ENCODE data around the gene TRAF2.

TRAF2 gene

DNA sequence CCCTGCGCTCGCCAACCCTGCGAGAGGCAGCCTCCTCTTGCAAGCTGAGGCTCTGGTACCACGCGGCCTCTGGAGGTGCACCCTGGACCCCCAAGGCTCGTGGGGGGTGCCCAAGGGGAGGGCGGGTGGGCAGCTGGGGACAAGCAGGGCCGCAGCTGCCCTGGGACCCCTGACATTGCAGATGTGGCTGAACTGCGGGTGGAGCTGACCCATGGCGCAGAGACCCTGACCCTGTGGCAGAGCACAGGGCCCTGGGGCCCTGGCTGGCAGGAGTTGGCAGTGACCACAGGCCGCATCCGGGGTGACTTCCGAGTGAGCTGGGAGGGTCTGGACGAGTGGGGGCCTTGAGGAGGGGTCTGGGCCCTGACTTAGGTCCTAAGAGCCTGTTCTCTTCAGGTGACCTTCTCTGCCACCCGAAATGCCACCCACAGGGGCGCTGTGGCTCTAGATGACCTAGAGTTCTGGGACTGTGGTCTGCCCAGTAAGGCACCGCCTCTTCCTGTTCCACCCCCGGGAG is 32.7 kb upstream of the TRAF2 start:
- Histone ChIP-seq H3K9ac (ENCODE audit: low read length) (no peak overlapping the region), H3K4me1 (ENCODE audit: low read length) (0 out of 2 replicates have a peak, but pooled peaks cover 6% of the 10 kb centered on the region)

DNA sequence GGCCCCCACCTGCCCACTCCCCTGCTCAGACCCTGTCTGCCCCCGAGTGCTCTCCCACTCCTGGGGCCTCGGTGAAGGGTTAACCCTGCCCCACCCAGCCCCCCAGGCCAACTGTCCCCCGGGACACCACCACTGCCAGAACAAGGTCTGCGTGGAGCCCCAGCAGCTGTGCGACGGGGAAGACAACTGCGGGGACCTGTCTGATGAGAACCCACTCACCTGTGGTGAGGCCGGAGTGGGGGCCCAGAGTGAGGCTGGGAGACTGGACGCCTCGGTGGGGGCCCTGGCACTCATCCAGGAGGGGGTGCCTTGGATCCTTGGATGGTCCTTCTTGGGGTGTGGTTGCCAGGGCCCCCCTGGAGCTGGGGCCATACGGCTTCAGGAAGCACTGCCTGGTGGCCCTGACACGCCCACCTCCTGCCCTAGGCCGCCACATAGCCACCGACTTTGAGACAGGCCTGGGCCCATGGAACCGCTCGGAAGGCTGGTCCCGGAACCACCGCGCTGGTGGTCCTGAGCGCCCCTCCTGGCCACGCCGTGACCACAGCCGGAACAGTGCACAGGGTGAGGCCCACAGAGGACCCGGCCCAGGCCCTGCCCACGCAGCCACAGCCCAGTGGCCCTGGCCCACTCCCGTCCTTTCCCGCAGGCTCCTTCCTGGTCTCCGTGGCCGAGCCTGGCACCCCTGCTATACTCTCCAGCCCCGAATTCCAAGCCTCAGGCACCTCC is 32.0 kb upstream of the TRAF2 start:
- no peaks in the 10 kb centered on the region for H3K9me3 ChIP-seq (replicated peaks; ENCODE audit: insufficient read depth, low read length)
- H3K4me1 ChIP-seq (ENCODE audit: low read length), result 0 out of 2 replicates have a peak, but pooled peaks cover 6% of the 10 kb centered on the region
- no peak for DNase-seq
- no peak overlapping the region for H3K4me3 ChIP-seq (ENCODE audit: low read length)
- no peaks in the 10 kb centered on the region for H3K9me2 ChIP-seq (replicated peaks; ENCODE audit: insufficient read depth, low read length)
- peaks cover 7% of the 10 kb centered on the region; the same call in 1 of the 2 replicates for H3K79me2 ChIP-seq (ENCODE audit: low read length)
- H3K27me3 ChIP-seq (replicated peaks; ENCODE audit: insufficient read depth, low read length), result no peaks in the 10 kb centered on the region
- no peak overlapping the region for H3K4me2 ChIP-seq (ENCODE audit: low read depth, low read length)
- no peak overlapping the region for H2AFZ ChIP-seq (ENCODE audit: low read length)
- H3K9ac ChIP-seq (ENCODE audit: low read length), result no peak overlapping the region
- H4K20me1 ChIP-seq (ENCODE audit: insufficient read depth, low read length), result no peaks in the 10 kb centered on the region
- TF ChIP-seq EZH2phosphoT487 (IDR thresholded peaks at IDR 0.05; ENCODE audit: low read length) (no peak), EZH2 (optimal IDR thresholded peaks at IDR 0.05; ENCODE audit: low read depth, low read length) (no peak)
- TF ChIP-seq, protein P1, sequence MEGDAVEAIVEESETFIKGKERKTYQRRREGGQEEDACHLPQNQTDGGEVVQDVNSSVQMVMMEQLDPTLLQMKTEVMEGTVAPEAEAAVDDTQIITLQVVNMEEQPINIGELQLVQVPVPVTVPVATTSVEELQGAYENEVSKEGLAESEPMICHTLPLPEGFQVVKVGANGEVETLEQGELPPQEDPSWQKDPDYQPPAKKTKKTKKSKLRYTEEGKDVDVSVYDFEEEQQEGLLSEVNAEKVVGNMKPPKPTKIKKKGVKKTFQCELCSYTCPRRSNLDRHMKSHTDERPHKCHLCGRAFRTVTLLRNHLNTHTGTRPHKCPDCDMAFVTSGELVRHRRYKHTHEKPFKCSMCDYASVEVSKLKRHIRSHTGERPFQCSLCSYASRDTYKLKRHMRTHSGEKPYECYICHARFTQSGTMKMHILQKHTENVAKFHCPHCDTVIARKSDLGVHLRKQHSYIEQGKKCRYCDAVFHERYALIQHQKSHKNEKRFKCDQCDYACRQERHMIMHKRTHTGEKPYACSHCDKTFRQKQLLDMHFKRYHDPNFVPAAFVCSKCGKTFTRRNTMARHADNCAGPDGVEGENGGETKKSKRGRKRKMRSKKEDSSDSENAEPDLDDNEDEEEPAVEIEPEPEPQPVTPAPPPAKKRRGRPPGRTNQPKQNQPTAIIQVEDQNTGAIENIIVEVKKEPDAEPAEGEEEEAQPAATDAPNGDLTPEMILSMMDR (IDR thresholded peaks at IDR 0.05; ENCODE audit: low read length), result no peak
- no peak overlapping the region for H3K27ac ChIP-seq (ENCODE audit: low read length)
- no peaks in the 10 kb centered on the region for H3F3A ChIP-seq (ENCODE audit: insufficient read depth, low read length)
- no peaks in the 10 kb centered on the region for H3K36me3 ChIP-seq (replicated peaks; ENCODE audit: insufficient read depth, low read length)

More for the DNA sequence above, 32.7 kb upstream of the TRAF2 start:
- Histone ChIP-seq H3K4me2 (ENCODE audit: low read depth, low read length) (no peak overlapping the region), H3K9me3 (replicated peaks; ENCODE audit: insufficient read depth, low read length) (no peaks in the 10 kb centered on the region), H3F3A (ENCODE audit: insufficient read depth, low read length) (0 out of 2 replicates have a peak, but pooled peaks cover under 1% of the 10 kb centered on the region), H3K9me2 (replicated peaks; ENCODE audit: insufficient read depth, low read length) (no peaks in the 10 kb centered on the region), H2AFZ (ENCODE audit: low read length) (no peak overlapping the region), H3K36me3 (replicated peaks; ENCODE audit: insufficient read depth, low read length) (no peaks in the 10 kb centered on the region), H4K20me1 (ENCODE audit: insufficient read depth, low read length) (no peaks in the 10 kb centered on the region), H3K4me3 (ENCODE audit: low read length) (no peak overlapping the region), H3K27me3 (replicated peaks; ENCODE audit: insufficient read depth, low read length) (no peaks in the 10 kb centered on the region), H3K79me2 (ENCODE audit: low read length) (peaks cover 7% of the 10 kb centered on the region; the same call in 1 of the 2 replicates), H3K27ac (ENCODE audit: low read length) (no peak overlapping the region)
- DNase-seq, result no peak
- TF ChIP-seq EZH2phosphoT487 (IDR thresholded peaks at IDR 0.05; ENCODE audit: low read length) (no peak), EZH2 (optimal IDR thresholded peaks at IDR 0.05; ENCODE audit: low read depth, low read length) (no peak)
- TF ChIP-seq, protein P1 (IDR thresholded peaks at IDR 0.05; ENCODE audit: low read length), result peak; percentile 16; the same call in 1 of the 2 replicates

DNA sequence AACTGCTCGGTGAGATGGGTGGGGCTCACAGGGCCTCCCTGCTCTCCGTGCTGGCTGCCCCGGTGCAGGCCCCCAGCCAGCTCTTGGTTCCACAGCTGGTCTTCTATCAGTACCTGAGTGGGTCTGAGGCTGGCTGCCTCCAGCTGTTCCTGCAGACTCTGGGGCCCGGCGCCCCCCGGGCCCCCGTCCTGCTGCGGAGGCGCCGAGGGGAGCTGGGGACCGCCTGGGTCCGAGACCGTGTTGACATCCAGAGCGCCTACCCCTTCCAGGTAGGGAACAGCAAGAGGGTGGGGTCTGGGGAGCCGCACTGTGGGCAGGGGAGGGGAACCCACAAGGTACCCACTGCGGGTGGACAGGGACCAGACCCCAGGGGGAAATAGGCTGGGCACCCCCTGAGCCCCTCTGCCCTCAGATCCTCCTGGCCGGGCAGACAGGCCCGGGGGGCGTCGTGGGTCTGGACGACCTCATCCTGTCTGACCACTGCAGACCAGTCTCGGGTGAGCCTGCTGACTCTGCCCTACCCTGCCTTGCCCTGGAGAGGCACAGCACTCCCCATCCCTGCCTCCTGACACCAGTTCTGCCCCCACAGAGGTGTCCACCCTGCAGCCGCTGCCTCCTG is 31.4 kb upstream of the TRAF2 start:
- H3K79me2 ChIP-seq (ENCODE audit: low read length), result peaks cover 4% of the 10 kb centered on the region; the same call in 1 of the 2 replicates
- H3K4me2 ChIP-seq (ENCODE audit: low read depth, low read length), result no peak overlapping the region
- no peak overlapping the region for H3K9ac ChIP-seq (ENCODE audit: low read length)
- 0 out of 2 replicates have a peak, but pooled peaks cover 3% of the 10 kb centered on the region for H3K4me1 ChIP-seq (ENCODE audit: low read length)
- H3K9me2 ChIP-seq (replicated peaks; ENCODE audit: insufficient read depth, low read length), result no peaks in the 10 kb centered on the region
- H3K36me3 ChIP-seq (replicated peaks; ENCODE audit: insufficient read depth, low read length), result no peaks in the 10 kb centered on the region
- H3K4me3 ChIP-seq (ENCODE audit: low read length), result no peak overlapping the region
- TF ChIP-seq EZH2phosphoT487 (IDR thresholded peaks at IDR 0.05; ENCODE audit: low read length) (no peak), EZH2 (optimal IDR thresholded peaks at IDR 0.05; ENCODE audit: low read depth, low read length) (no peak)
- TF ChIP-seq, protein P1 (IDR thresholded peaks at IDR 0.05; ENCODE audit: low read length), result no peak
- H2AFZ ChIP-seq (ENCODE audit: low read length), result no peak overlapping the region
- no peak for DNase-seq
- no peaks in the 10 kb centered on the region for H3F3A ChIP-seq (ENCODE audit: insufficient read depth, low read length)
- no peaks in the 10 kb centered on the region for H3K27me3 ChIP-seq (replicated peaks; ENCODE audit: insufficient read depth, low read length)
- H3K27ac ChIP-seq (ENCODE audit: low read length), result no peak overlapping the region
- no peaks in the 10 kb centered on the region for H3K9me3 ChIP-seq (replicated peaks; ENCODE audit: insufficient read depth, low read length)
- no peaks in the 10 kb centered on the region for H4K20me1 ChIP-seq (ENCODE audit: insufficient read depth, low read length)

All from MM.1S (cell line).